HCT116 (cell line): ENCODE data around the gene M1AP. TPM values are rescaled to one million over a fixed set of nuclear protein-coding genes. Genes with fewer than 3 reads are reported as not detected.

Source experiments
- ATAC-seq: fragments of 200-7000 bp; cut with Tn5 transposase; 2 replicates; pipeline ENCODE4 v1.9.1; 2020; ENCODE audit warnings: mild to moderate bottlenecking, moderate library complexity
- BruUV-seq: library from RNA; stranded (reverse); fragments of 400-500 nt; replicated peaks from 2 replicates; lab custom pipeline; 2021; lab: Mats Ljungman, UMichigan
- CTCF ChIA-PET: fragments of 300-600 bp; sonication (Branson Sonifier 250); formaldehyde crosslinking; loops from one replicate; lab custom pipeline; 2021; ENCODE audit warnings: antibody characterized with exemption; lab: Charles Lee
- POLR2A ChIA-PET: fragments of 300-600, 350-600 bp; sonication (Branson Sonifier 250); formaldehyde crosslinking; loops from one replicate; lab custom pipeline; 2021; ENCODE audit warnings: antibody characterized with exemption; lab: Charles Lee
- RAD21 ChIA-PET, 2 experiments: fragments of 300-600 bp; sonication (Branson Sonifier 250); formaldehyde crosslinking; loops; one replicate each; lab custom pipeline; 2023; ENCODE audit warnings: low total read pairs in 2 of 2; ENCODE audit not compliant: uncharacterized antibody in 2 of 2, unreplicated experiment in 2 of 2, low non-redundant PET in 1 of 2; lab: Charles Lee
- DNase-seq: peaks from one replicate; pipeline ENCODE4 v3.0.0-alpha.2; 2010; ENCODE audit warnings: low read depth, low spot score
- H2AFZ ChIP-seq: fragments of 200-600 bp; shearing (Covaris generic), sonication (generic); 2 replicates; pipeline ENCODE4 v1.6.1; 2017; ENCODE audit warnings: low read depth, mixed run types, mixed read lengths, antibody characterized with exemption, low read length; ENCODE audit not compliant: poor library complexity, severe bottlenecking
- H3K27ac ChIP-seq: 2 replicates; pipeline ENCODE4 v1.5.1; 2012; ENCODE audit warnings: low read depth, low read length
- H3K27me3 ChIP-seq: fragments of 200-600 bp; sonication (generic); 2 replicates; pipeline ENCODE4 v1.6.1; 2016; ENCODE audit warnings: mixed run types, low read length, mixed read lengths; ENCODE audit not compliant: insufficient read depth
- H3K36me3 ChIP-seq, 2 experiments: fragments of 200-500 bp in 1 of 2; fragments of 200-600 bp in 1 of 2; sonication (Bioruptor generic) in 1 of 2; sonication (generic) in 1 of 2; 2 replicates each; pipeline versions ENCODE4 v1.5.1 to v1.6.1; 2014 to 2016; ENCODE audit warnings: low read length in 2 of 2, inconsistent platforms in 1 of 2, mixed read lengths in 1 of 2, mixed run types in 1 of 2; ENCODE audit not compliant: insufficient read depth in 2 of 2, control insufficient read depth in 1 of 2
- H3K4me1 ChIP-seq, 2 experiments: fragments of 200-600 bp in 1 of 2; sonication (generic) in 1 of 2; 2 replicates each; pipeline versions ENCODE4 v1.5.1 to v1.6.1; 2012 to 2017; ENCODE audit warnings: low read length in 2 of 2, inconsistent platforms in 1 of 2, mild to moderate bottlenecking in 1 of 2, mixed read lengths in 1 of 2, mixed run types in 1 of 2, moderate library complexity in 1 of 2; ENCODE audit not compliant: insufficient read depth in 2 of 2, control insufficient read depth in 1 of 2
- H3K4me2 ChIP-seq: fragments of 200-600 bp; sonication (generic); 2 replicates; pipeline ENCODE4 v1.6.1; 2017; ENCODE audit warnings: mixed run types, low read length, mixed read lengths
- H3K4me3 ChIP-seq, 2 experiments: fragments of 200-600 bp in 1 of 2; sonication (generic) in 1 of 2; replicated peaks in 1 of 2; 2 replicates each; pipeline ENCODE4 v1.5.1; 2011 to 2016; ENCODE audit warnings: low read length in 2 of 2, control low read depth in 1 of 2, low read depth in 1 of 2, mild to moderate bottlenecking in 1 of 2, mixed read lengths in 1 of 2, mixed run types in 1 of 2
- H3K79me2 ChIP-seq: fragments of 200-600 bp; sonication (generic); 2 replicates; pipeline ENCODE4 v1.6.1; 2017; ENCODE audit warnings: mild to moderate bottlenecking, mixed run types, low read length, moderate library complexity, mixed read lengths; ENCODE audit not compliant: insufficient read depth
- H3K9ac ChIP-seq: fragments of 200-600 bp; sonication (generic); 2 replicates; pipeline ENCODE4 v1.6.1; 2016; ENCODE audit warnings: low read length, mixed read lengths
- H3K9me2 ChIP-seq: fragments of 200-600 bp; sonication (generic), shearing (Covaris generic); 2 replicates; pipeline ENCODE4 v1.6.1; 2017; ENCODE audit warnings: mixed run types, mild to moderate bottlenecking, moderate library complexity; ENCODE audit not compliant: insufficient read depth
- H3K9me3 ChIP-seq, 2 experiments: fragments of 200-500 bp in 1 of 2; fragments of 200-600 bp in 1 of 2; sonication (Bioruptor generic) in 1 of 2; sonication (generic) in 1 of 2; 2 replicates each; pipeline ENCODE4 v1.6.1; 2014 to 2017; ENCODE audit warnings: low read length in 2 of 2, mixed read lengths in 2 of 2, inconsistent platforms in 1 of 2, low read depth in 1 of 2, mild to moderate bottlenecking in 1 of 2, mixed run types in 1 of 2, moderate library complexity in 1 of 2; ENCODE audit not compliant: control insufficient read depth in 1 of 2, insufficient read depth in 1 of 2
- H4K20me1 ChIP-seq: fragments of 200-600 bp; sonication (generic), shearing (Covaris generic); 2 replicates; pipeline ENCODE4 v1.6.1; 2017; ENCODE audit warnings: mixed run types, mild to moderate bottlenecking, moderate library complexity; ENCODE audit not compliant: insufficient read depth
- CBX3 ChIP-seq: IDR thresholded peaks from 2 replicates; pipeline ENCODE4 v1.6.1; 2012; ENCODE audit warnings: low read depth
- EGR1 ChIP-seq: IDR thresholded peaks from 2 replicates; pipeline ENCODE4 v1.6.1; 2012; ENCODE audit warnings: low read depth
- ELF1 ChIP-seq: IDR thresholded peaks from 2 replicates; pipeline ENCODE4 v1.6.1; 2012; ENCODE audit warnings: low read depth, borderline replicate concordance
- EZH2 ChIP-seq: fragments of 200-600 bp; sonication (generic); IDR thresholded peaks from 2 replicates; pipeline ENCODE4 v1.6.1; 2017; ENCODE audit warnings: antibody characterized with exemption, mixed run types
- EZH2phosphoT487 ChIP-seq: fragments of 200-600 bp; IDR thresholded peaks from 2 replicates; pipeline ENCODE4 v1.6.1; 2018; ENCODE audit warnings: antibody characterized with exemption, borderline replicate concordance
- JUND ChIP-seq: IDR thresholded peaks from 2 replicates; pipeline ENCODE4 v1.6.1; 2012
- POLR2A ChIP-seq: IDR thresholded peaks from 2 replicates; pipeline ENCODE4 v1.7.0; 2011; ENCODE audit warnings: borderline replicate concordance; ENCODE audit not compliant: insufficient read depth, insufficient read length; ENCODE audit errors: extremely low read depth
- RAD21 ChIP-seq: IDR thresholded peaks from 2 replicates; pipeline ENCODE4 v1.6.1; 2012; ENCODE audit warnings: low read depth, mild to moderate bottlenecking
- SIN3A ChIP-seq: IDR thresholded peaks from 2 replicates; pipeline ENCODE4 v1.6.1; 2012; ENCODE audit warnings: low read depth
- SP1 ChIP-seq: IDR thresholded peaks from 2 replicates; pipeline ENCODE4 v1.6.1; 2012; ENCODE audit warnings: low read depth
- SRF ChIP-seq: IDR thresholded peaks from 2 replicates; pipeline ENCODE4 v1.6.1; 2012; ENCODE audit warnings: low read depth
- TCF7L2 ChIP-seq: IDR thresholded peaks from 2 replicates; pipeline ENCODE4 v1.7.0; 2011; ENCODE audit warnings: borderline replicate concordance, inconsistent platforms; ENCODE audit not compliant: insufficient read depth, insufficient read length; ENCODE audit errors: extremely low read depth
- YY1 ChIP-seq: IDR thresholded peaks from 2 replicates; pipeline ENCODE4 v1.6.1; 2011; ENCODE audit warnings: low read length, low read depth, moderate library complexity, mild to moderate bottlenecking; ENCODE audit not compliant: insufficient replicate concordance; ENCODE audit errors: extremely low read depth
- ZFX ChIP-seq: fragments of 450-650 bp; IDR thresholded peaks from 2 replicates; pipeline ENCODE4 v1.6.1; 2017
- ZNF274 ChIP-seq: fragments of 200-500 bp; sonication (Bioruptor generic); IDR thresholded peaks from 2 replicates; pipeline ENCODE4 v1.6.1; 2014; ENCODE audit warnings: mild to moderate bottlenecking, low read depth, low read length, inconsistent platforms
- intact Hi-C: fragments of 100-400 bp; cut with micrococcal nuclease; formaldehyde crosslinking; loops from 2 replicates; pipeline ENCODE4 v1.10.0; 2022
- total RNA-seq: library from RNA; stranded (reverse); gene quantifications from one replicate; pipeline ENCODE4 v1.2.1, GENCODE V29; 2021; ENCODE audit not compliant: unreplicated experiment
- TF ChIP-seq, protein P1 (sequence below): IDR thresholded peaks from 2 replicates; pipeline ENCODE4 v1.6.1; 2012
- TF ChIP-seq, protein P2 (sequence below): IDR thresholded peaks from 2 replicates; pipeline ENCODE4 v1.6.1; 2011; ENCODE audit warnings: mild to moderate bottlenecking, low read length, moderate library complexity; ENCODE audit not compliant: insufficient replicate concordance; ENCODE audit errors: extremely low read depth
- TF ChIP-seq, protein P3 (sequence below), 3 experiments: fragments of 200-600 bp in 1 of 3; sonication (generic) in 1 of 3; IDR thresholded peaks in 2 of 3; conservative IDR thresholded peaks in 1 of 3; 2 replicates each; pipeline ENCODE4 v1.5.1; 2012 to 2017; ENCODE audit warnings: low read depth in 2 of 3, low read length in 2 of 3, antibody characterized with exemption in 1 of 3, borderline replicate concordance in 1 of 3, control low read depth in 1 of 3, mild to moderate bottlenecking in 1 of 3, mixed read lengths in 1 of 3, mixed run types in 1 of 3, moderate library complexity in 1 of 3; ENCODE audit not compliant: insufficient read depth in 1 of 3
- TF ChIP-seq, protein P4 (sequence below): IDR thresholded peaks from 2 replicates; pipeline ENCODE4 v1.6.1; 2012; ENCODE audit warnings: low read depth

The M1AP gene
- total RNA-seq, 1 experiment from 2014 or later: 28.2 TPM

DNA sequence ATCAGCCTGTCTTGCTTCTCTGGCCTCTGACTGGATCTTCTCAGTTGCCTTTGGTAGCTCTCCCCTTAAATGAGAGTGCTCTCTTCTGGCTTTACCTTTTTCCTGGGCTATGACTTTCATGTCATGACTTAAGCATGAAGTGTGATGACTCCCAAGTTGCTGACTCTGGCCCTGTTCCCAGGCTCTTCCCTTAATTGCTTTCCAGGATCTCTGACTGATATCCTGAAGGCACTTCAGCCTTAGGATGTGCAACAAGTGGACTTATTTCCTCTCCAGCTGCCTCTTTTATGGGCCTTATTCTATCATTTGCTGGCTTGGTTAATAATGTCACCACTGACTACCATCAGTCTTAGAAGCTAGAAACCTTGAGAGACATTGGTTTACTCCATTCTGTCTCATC is 23.3 kb upstream of the M1AP start (continued):
- TF ChIP-seq, protein P1, sequence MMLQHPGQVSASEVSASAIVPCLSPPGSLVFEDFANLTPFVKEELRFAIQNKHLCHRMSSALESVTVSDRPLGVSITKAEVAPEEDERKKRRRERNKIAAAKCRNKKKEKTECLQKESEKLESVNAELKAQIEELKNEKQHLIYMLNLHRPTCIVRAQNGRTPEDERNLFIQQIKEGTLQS: no peak
- no peak for TF ChIP-seq RAD21

DNA sequence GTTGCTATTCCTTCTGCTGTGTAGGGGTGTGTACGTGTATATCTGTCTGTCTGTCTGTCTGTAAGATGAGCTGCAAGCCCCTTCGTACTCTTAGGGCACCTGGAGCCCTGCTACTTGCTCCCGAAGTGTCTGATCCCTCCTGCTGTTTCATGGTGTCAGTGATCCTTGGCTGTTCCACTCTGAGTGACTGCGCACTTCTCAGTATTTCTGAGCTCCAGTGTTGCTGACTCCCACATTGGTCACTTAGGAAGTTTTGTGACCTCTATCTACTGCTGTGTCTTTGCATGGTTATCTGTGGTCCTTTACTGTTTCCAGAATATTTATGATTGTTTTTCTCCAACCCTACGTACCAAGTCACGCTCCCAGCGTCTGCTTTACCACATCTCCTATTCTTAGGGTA is 22.1 kb upstream of the M1AP start:
- DNase-seq (no peak), ATAC-seq (no peak)
- Histone ChIP-seq H3K9me3 (no peaks in the 10 kb centered on the region), H4K20me1 (no peaks in the 10 kb centered on the region), H2AFZ (no peak overlapping the region), H3K4me2 (no peak overlapping the region), H3K79me2 (no peaks in the 10 kb centered on the region), H3K4me1 (no peaks in the 10 kb centered on the region; a peak in 1 of 4 replicates), H3K27me3 (no peaks in the 10 kb centered on the region), H3K9ac (no peak overlapping the region), H3K4me3 (no peak overlapping the region), H3K36me3 (peaks cover 0 to 3% of the 10 kb centered on the region in 2 experiments; a peak in 1 of 4 replicates), H3K27ac (no peak overlapping the region), H3K9me2 (no peaks in the 10 kb centered on the region)
- POLR2A ChIA-PET: no interaction called here
- intact Hi-C loops: no loop called here
- RAD21 ChIA-PET: no interaction called here
- BruUV-seq: no TSS peak
- TF ChIP-seq TCF7L2 (no peak), SRF (no peak), ZFX (no peak), POLR2A (no peak), EGR1 (no peak), EZH2phosphoT487 (no peak), JUND (no peak), ZNF274 (no peak), RAD21 (no peak), SP1 (no peak), CBX3 (no peak), SIN3A (no peak), ELF1 (no peak), YY1 (no peak), EZH2 (no peak)
- TF ChIP-seq, protein P2, sequence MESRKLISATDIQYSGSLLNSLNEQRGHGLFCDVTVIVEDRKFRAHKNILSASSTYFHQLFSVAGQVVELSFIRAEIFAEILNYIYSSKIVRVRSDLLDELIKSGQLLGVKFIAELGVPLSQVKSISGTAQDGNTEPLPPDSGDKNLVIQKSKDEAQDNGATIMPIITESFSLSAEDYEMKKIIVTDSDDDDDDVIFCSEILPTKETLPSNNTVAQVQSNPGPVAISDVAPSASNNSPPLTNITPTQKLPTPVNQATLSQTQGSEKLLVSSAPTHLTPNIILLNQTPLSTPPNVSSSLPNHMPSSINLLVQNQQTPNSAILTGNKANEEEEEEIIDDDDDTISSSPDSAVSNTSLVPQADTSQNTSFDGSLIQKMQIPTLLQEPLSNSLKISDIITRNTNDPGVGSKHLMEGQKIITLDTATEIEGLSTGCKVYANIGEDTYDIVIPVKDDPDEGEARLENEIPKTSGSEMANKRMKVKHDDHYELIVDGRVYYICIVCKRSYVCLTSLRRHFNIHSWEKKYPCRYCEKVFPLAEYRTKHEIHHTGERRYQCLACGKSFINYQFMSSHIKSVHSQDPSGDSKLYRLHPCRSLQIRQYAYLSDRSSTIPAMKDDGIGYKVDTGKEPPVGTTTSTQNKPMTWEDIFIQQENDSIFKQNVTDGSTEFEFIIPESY: no peak
- TF ChIP-seq, protein P1: no peak
- TF ChIP-seq, protein P3, sequence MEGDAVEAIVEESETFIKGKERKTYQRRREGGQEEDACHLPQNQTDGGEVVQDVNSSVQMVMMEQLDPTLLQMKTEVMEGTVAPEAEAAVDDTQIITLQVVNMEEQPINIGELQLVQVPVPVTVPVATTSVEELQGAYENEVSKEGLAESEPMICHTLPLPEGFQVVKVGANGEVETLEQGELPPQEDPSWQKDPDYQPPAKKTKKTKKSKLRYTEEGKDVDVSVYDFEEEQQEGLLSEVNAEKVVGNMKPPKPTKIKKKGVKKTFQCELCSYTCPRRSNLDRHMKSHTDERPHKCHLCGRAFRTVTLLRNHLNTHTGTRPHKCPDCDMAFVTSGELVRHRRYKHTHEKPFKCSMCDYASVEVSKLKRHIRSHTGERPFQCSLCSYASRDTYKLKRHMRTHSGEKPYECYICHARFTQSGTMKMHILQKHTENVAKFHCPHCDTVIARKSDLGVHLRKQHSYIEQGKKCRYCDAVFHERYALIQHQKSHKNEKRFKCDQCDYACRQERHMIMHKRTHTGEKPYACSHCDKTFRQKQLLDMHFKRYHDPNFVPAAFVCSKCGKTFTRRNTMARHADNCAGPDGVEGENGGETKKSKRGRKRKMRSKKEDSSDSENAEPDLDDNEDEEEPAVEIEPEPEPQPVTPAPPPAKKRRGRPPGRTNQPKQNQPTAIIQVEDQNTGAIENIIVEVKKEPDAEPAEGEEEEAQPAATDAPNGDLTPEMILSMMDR (IDR thresholded peaks at IDR 0.05 in 2 of 3, conservative IDR thresholded peaks at IDR 0.05 in 1 of 3; ENCODE audit: borderline replicate concordance in 1 of 3, insufficient read depth in 1 of 3, low read depth in 2 of 3, low read length in 2 of 3): no peak
- TF ChIP-seq, protein P4, sequence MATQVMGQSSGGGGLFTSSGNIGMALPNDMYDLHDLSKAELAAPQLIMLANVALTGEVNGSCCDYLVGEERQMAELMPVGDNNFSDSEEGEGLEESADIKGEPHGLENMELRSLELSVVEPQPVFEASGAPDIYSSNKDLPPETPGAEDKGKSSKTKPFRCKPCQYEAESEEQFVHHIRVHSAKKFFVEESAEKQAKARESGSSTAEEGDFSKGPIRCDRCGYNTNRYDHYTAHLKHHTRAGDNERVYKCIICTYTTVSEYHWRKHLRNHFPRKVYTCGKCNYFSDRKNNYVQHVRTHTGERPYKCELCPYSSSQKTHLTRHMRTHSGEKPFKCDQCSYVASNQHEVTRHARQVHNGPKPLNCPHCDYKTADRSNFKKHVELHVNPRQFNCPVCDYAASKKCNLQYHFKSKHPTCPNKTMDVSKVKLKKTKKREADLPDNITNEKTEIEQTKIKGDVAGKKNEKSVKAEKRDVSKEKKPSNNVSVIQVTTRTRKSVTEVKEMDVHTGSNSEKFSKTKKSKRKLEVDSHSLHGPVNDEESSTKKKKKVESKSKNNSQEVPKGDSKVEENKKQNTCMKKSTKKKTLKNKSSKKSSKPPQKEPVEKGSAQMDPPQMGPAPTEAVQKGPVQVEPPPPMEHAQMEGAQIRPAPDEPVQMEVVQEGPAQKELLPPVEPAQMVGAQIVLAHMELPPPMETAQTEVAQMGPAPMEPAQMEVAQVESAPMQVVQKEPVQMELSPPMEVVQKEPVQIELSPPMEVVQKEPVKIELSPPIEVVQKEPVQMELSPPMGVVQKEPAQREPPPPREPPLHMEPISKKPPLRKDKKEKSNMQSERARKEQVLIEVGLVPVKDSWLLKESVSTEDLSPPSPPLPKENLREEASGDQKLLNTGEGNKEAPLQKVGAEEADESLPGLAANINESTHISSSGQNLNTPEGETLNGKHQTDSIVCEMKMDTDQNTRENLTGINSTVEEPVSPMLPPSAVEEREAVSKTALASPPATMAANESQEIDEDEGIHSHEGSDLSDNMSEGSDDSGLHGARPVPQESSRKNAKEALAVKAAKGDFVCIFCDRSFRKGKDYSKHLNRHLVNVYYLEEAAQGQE: no peak
- CTCF ChIA-PET: no interaction called here
